ENCODE measurements around the gene PPP1R2.

DNA sequence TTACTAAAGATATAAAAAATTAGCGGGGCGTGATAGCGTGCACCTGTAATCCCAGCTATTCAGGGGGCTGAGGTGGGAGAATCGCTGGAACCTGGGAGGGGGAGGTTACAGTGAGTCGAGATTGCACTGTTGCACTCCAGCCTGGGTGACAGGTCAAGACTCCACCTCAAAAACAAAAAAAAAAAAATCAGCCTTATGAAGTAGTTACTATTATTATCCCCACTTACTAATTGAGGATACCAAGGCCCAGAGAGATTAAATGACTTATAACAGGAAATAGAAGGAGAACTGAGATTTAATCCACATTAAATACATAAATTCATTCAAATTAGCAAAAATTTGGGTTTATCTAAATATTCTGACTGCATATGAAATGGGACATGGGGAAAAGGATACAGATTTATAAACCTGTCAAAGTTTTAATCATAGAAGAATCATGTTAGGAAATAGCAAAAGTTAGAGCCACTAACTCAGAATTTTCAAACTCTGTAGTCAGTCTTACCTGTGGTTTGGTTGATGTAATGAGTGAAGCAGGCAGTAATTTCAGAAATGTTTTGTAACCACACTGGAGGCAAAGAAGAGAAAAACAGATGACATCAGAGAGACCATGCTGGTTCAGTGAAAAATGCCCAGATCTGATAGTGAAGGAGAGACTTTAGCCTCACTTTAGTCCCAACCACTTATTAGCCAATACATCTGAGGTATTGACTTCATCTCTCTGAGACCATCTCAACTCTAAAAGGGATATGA, 75.3 kb downstream of the PPP1R2 start:
- no peak for TF ChIP-seq POLR2A (IDR thresholded peaks at IDR 0.05; ENCODE audit: low read depth, low read length)
- no peak for TF ChIP-seq POLR2AphosphoS5 (IDR thresholded peaks at IDR 0.05; ENCODE audit: insufficient read depth, low read depth, low read length)
- no peak for TF ChIP-seq JUN (IDR thresholded peaks at IDR 0.05; ENCODE audit: borderline replicate concordance, insufficient read depth, insufficient read length, low read depth)
- TF ChIP-seq, protein P1, sequence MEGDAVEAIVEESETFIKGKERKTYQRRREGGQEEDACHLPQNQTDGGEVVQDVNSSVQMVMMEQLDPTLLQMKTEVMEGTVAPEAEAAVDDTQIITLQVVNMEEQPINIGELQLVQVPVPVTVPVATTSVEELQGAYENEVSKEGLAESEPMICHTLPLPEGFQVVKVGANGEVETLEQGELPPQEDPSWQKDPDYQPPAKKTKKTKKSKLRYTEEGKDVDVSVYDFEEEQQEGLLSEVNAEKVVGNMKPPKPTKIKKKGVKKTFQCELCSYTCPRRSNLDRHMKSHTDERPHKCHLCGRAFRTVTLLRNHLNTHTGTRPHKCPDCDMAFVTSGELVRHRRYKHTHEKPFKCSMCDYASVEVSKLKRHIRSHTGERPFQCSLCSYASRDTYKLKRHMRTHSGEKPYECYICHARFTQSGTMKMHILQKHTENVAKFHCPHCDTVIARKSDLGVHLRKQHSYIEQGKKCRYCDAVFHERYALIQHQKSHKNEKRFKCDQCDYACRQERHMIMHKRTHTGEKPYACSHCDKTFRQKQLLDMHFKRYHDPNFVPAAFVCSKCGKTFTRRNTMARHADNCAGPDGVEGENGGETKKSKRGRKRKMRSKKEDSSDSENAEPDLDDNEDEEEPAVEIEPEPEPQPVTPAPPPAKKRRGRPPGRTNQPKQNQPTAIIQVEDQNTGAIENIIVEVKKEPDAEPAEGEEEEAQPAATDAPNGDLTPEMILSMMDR (IDR thresholded peaks at IDR 0.05; ENCODE audit: extremely low read depth in 1 of 2, insufficient read depth in 1 of 2, low read depth in 1 of 2, low read length in 2 of 2), result no peak
- TF ChIP-seq EZH2 (IDR thresholded peaks at IDR 0.05; ENCODE audit: borderline replicate concordance, low read depth, low read length, severe bottlenecking), result no peak
- no peak for TF ChIP-seq GATA2 (IDR thresholded peaks at IDR 0.05; ENCODE audit: insufficient read depth, insufficient read length, low read depth, low read length)
